ENCODE results near the gene MIS12.

- no peak for TF ChIP-seq POLR2A (IDR thresholded peaks at IDR 0.05)
- TF ChIP-seq CTCF (IDR thresholded peaks at IDR 0.05): no peak
These were observed 52.9 kb downstream of the MIS12 start for GRCh38 chr17:5539286-5539685.

All from sigmoid colon (tissue), 3 donors.